Heart right ventricle (tissue), 16 donors: ENCODE measurements around the gene JDP2. TPM values are rescaled to one million over a fixed set of nuclear protein-coding genes. Genes with fewer than 3 reads are reported as not detected.

Source experiments
- ATAC-seq, 8 donors: fragments of 200-7000 bp; cut with Tn5 transposase; one replicate each; pipeline ENCODE4 v1.9.1; 2020; ENCODE audit warnings: mild to moderate bottlenecking in 8 of 8, moderate library complexity in 8 of 8, moderate number of reproducible peaks in 1 of 8
- DNase-seq, 2 donors: peaks; one replicate each; pipeline ENCODE4 v3.0.0-alpha.2; 2020
- H3K27ac ChIP-seq, 10 donors: fragments of 200-600 bp; sonication (generic) in 2 of 10; one replicate each; pipeline versions ENCODE4 v1.5.0 to v1.8.0; 2020 to 2022; ENCODE audit warnings: mild to moderate bottlenecking in 3 of 10
- H3K27me3 ChIP-seq, 7 donors: fragments of 200-600 bp; one replicate each; pipeline ENCODE4 v1.8.0; 2021 to 2022; ENCODE audit warnings: mild to moderate bottlenecking in 2 of 7
- H3K36me3 ChIP-seq, 9 donors: fragments of 200-600 bp; sonication (generic) in 1 of 9; one replicate each; pipeline versions ENCODE4 v1.5.0 to v1.8.0; 2020 to 2022; ENCODE audit warnings: mild to moderate bottlenecking in 2 of 9
- H3K4me1 ChIP-seq, 9 donors: fragments of 200-600 bp; sonication (generic) in 1 of 9; one replicate each; pipeline versions ENCODE4 v1.5.0 to v1.8.0; 2020 to 2022; ENCODE audit warnings: mild to moderate bottlenecking in 4 of 9
- H3K4me3 ChIP-seq, 10 donors: fragments of 200-600 bp; sonication (generic) in 2 of 10; one replicate each; pipeline versions ENCODE4 v1.5.0 to v1.8.0; 2020 to 2022; ENCODE audit warnings: mild to moderate bottlenecking in 7 of 10, moderate library complexity in 2 of 10
- H3K9me3 ChIP-seq, 11 donors: fragments of 200-600 bp in 10 of 11; sonication (generic) in 2 of 11; one replicate each; pipeline versions ENCODE4 v1.5.0 to v1.8.0; 2013 to 2022; ENCODE audit warnings: mild to moderate bottlenecking in 2 of 11, control low read depth in 1 of 11, moderate library complexity in 1 of 11
- CTCF ChIP-seq, 9 donors: fragments of 200-600 bp; sonication (generic) in 2 of 9; IDR thresholded peaks; one replicate each; pipeline versions ENCODE4 v1.5.0 to v1.8.0; 2021 to 2022; ENCODE audit warnings: antibody characterized with exemption in 9 of 9, mild to moderate bottlenecking in 5 of 9, moderate library complexity in 1 of 9
- WGBS, 2 donors: extraction: QIAGEN DNeasy Blood & Tissue Kit; methylation state at CpG; one replicate each; pipeline ENCODE4 v1.1.7; 2013; ENCODE audit warnings: inconsistent platforms in 1 of 2; 5-methylcytosine and 5-hydroxymethylcytosine counted together
- intact Hi-C, 10 donors: fragments of 100-400 bp; cut with DNase I; formaldehyde crosslinking; loops; one replicate each; pipeline versions ENCODE4 v1.11.1 to v1.14.2; 2022
- polyA plus RNA-seq, 2 donors: library from polyadenylated mRNA; stranded (reverse); fragments of 200-250 nt; gene quantifications; one replicate each; pipeline ENCODE4 v1.2.3, GENCODE V29; 2013
- total RNA-seq, 10 donors: library from RNA; stranded (reverse); fragmentation: NEBNext Ultra II Directional in 3 of 10; extraction: Animal tissue kit (Norgen Biotek cat#: 25700) in 3 of 10; gene quantifications; one replicate each; pipeline versions ENCODE4 v1.2.1 to v1.2.4, GENCODE V29; 2021 to 2023
- donor health status: Arrhythmogenic right ventricular cardiomyopathy.
- donor health status: ischemic (EF 13 %, LVEDD 7.1; RV severe dilation, severe dysfunction).
- donor health status: healthy with polysubstance abuse.
- donor health status: DM: no; HTN: yes; CAD: no.
- donor health status: DM: no; HTN: no; CAD: no.
- donor health status: ischemic (EF 25% LVEDD 6.9; RV normal size, moderate dysfunction).
- donor health status: ischemic (EF 25% LVEDD 5.7; RV mildly dilated, moderate dysfunction).
- donor health status: healthy.
- donor health status: DM: yes; HTN: yes; CAD: no.
- donor health status: Ischemic cardiomyopathy.
- donor health status: ischemic (EF 35%, LVEDD 5.7; RV mildly dilated, moderate dysfunction).
- donor health status: nonischemic (EF 11% LVEDD 7.7; RV severe dilation, severe dysfunction).
- donor health status: DM: yes; HTN: yes; CAD: no.
- donor health status: PGD.
- donor health status: ischemic (EF 29% LVEDD 5.4; RV normal size, mild dysfunction).
- donor health status: nonischemic (EF 23%, LVEDD 6.1; RV moderate dilation, normal function).

JDP2 gene
- total and polyA plus RNA-seq, 12 donors = 12.3 to 44.0 (median 17.3) TPM

DNA sequence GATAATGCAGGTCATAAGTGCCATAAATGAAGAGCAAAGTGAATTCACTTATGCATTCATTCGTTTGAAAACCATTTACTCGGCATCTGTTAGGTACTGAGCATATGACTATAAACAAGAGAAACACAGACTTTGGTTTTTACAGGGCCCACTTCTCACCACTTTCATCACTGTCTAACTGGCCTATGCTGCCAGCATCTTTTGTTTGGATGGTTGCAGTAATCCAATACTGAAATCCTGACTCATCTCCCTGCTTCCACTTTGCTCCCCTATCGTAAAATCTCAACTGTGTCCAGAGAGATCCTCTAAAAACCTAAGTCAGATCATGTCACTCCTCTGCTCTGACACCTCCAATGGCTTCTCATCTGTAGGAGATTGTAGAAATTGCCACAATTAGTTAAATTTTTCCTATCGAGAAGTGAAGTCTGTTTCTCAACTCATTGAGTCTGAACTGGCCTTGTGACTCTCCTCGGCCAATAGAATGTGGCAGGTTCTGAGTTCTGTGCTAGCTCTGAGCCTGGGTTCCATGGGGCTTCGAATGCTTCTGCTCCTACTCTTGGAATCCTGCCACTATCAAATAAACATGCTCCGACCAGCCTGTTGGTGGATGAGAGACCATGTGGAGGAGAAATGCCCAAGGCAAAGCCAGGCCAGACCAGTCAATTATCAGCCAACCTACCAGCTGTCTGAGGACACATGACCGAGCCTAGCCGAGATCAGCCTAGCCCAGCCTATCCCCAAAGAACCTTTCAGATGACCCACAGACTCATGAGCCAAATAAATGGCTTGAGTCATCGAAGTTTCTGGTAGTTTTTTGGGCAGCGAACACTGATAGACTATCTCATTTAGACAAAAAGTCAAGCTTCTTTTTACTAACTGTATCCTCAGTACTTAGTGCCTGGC lies 92.3 kb downstream of the JDP2 start:
- H3K36me3 ChIP-seq = no peaks in the 10 kb centered on the region
- DNase-seq (no peak), ATAC-seq (no peak)
- TF ChIP-seq CTCF (IDR thresholded peaks at IDR 0.05) = no peak
- no peak overlapping the region for H3K27ac ChIP-seq
- WGBS, 2 donors = 92 to 95% methylated on average over 11 of the region's 11 CpGs
- H3K9me3 ChIP-seq = no peaks in the 10 kb centered on the region
- intact Hi-C loops = no loop called here
- no peak overlapping the region for H3K4me3 ChIP-seq
- peaks cover 0 to 23% (median 0%) of the 10 kb centered on the region in 7 donors for H3K27me3 ChIP-seq
- H3K4me1 ChIP-seq = peaks cover 0 to 52% (median 5%) of the 10 kb centered on the region in 9 donors

- no peaks in the 10 kb centered on the region for H3K9me3 ChIP-seq
- H3K4me1 ChIP-seq = peaks cover 0 to 45% (median 0%) of the 10 kb centered on the region in 9 donors
- WGBS, 2 donors = 94% methylated on average over 3 of the region's 3 CpGs
- peak overlapping the region in 1 of 10 donors; percentile 90 for H3K27ac ChIP-seq
- H3K4me3 ChIP-seq = no peak overlapping the region
- ATAC-seq (no peak), DNase-seq (no peak)
- intact Hi-C loops = no loop called here
- no peak for TF ChIP-seq CTCF (IDR thresholded peaks at IDR 0.05)
- H3K27me3 ChIP-seq = peaks cover 0 to 19% (median 0%) of the 10 kb centered on the region in 7 donors
- no peaks in the 10 kb centered on the region for H3K36me3 ChIP-seq
Observed at GRCh38 chr14:75520852-75521251, 93.0 kb downstream of the JDP2 start.

GRCh38 chr14:75521415-75522199 lies 93.8 kb downstream of the JDP2 start:
- Histone ChIP-seq H3K27ac (peak overlapping the region in 1 of 10 donors; percentile 90), H3K9me3 (no peaks in the 10 kb centered on the region), H3K4me1 (peaks cover 0 to 44% (median 0%) of the 10 kb centered on the region in 9 donors), H3K4me3 (peak overlapping the region in 2 of 10 donors; percentile 2 to 65), H3K36me3 (peaks cover 0 to 8% (median 0%) of the 10 kb centered on the region in 9 donors), H3K27me3 (peaks cover 0 to 19% (median 0%) of the 10 kb centered on the region in 7 donors)
- intact Hi-C loops = no loop called here
- ATAC-seq = no peak
- no peak for DNase-seq
- TF ChIP-seq CTCF (IDR thresholded peaks at IDR 0.05) = no peak
- 65 to 68% methylated on average over 11 of the region's 11 CpGs for WGBS, 2 donors
